Testis (tissue), 2 donors: ENCODE results near the gene SECTM1.

Experiments
- POLR2A ChIP-seq: fragments of 450-650 bp; IDR thresholded peaks from one replicate; pipeline ENCODE4 v1.6.1; 2017; ENCODE audit warnings: antibody characterized with exemption, mild to moderate bottlenecking, moderate library complexity
- TF ChIP-seq, protein P1 (sequence below), 3 experiments: fragments of 450-650 bp in 2 of 3; fragments of 200-600 bp in 1 of 3; sonication (generic) in 1 of 3; IDR thresholded peaks; one replicate each; pipeline ENCODE4 v1.5.1; 2016 to 2019; ENCODE audit warnings: antibody characterized with exemption in 3 of 3, mild to moderate bottlenecking in 2 of 3, moderate library complexity in 1 of 3

- TF ChIP-seq, protein P1, sequence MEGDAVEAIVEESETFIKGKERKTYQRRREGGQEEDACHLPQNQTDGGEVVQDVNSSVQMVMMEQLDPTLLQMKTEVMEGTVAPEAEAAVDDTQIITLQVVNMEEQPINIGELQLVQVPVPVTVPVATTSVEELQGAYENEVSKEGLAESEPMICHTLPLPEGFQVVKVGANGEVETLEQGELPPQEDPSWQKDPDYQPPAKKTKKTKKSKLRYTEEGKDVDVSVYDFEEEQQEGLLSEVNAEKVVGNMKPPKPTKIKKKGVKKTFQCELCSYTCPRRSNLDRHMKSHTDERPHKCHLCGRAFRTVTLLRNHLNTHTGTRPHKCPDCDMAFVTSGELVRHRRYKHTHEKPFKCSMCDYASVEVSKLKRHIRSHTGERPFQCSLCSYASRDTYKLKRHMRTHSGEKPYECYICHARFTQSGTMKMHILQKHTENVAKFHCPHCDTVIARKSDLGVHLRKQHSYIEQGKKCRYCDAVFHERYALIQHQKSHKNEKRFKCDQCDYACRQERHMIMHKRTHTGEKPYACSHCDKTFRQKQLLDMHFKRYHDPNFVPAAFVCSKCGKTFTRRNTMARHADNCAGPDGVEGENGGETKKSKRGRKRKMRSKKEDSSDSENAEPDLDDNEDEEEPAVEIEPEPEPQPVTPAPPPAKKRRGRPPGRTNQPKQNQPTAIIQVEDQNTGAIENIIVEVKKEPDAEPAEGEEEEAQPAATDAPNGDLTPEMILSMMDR (IDR thresholded peaks at IDR 0.05): no peak
- TF ChIP-seq POLR2A: no peak
These were observed 55.7 kb downstream of the SECTM1 start for GRCh38 chr17:82277851-82278250.
